Gastroesophageal sphincter (tissue), 3 donors: ENCODE results near the gene IL13RA2.

ENCODE experiments used
- CTCF ChIP-seq, 4 experiments: fragments of 200-600 bp in 2 of 4; fragments of 450-650 bp in 2 of 4; sonication (generic) in 1 of 4; IDR thresholded peaks; one replicate each; pipeline ENCODE4 v1.5.1; 2017 to 2019; ENCODE audit warnings: antibody characterized with exemption in 4 of 4, mild to moderate bottlenecking in 2 of 4, moderate library complexity in 2 of 4
- POLR2A ChIP-seq, 2 donors: fragments of 450-650 bp; IDR thresholded peaks; one replicate each; pipeline ENCODE4 v1.6.1; 2017; ENCODE audit warnings: antibody characterized with exemption in 2 of 2, mild to moderate bottlenecking in 2 of 2, moderate library complexity in 1 of 2

GRCh38 chrX:115018040-115018647 lies 728 bp upstream of the IL13RA2 start:
- TF ChIP-seq POLR2A (IDR thresholded peaks at IDR 0.05) (no peak), CTCF (IDR thresholded peaks at IDR 0.05) (peak in 1 of 4 experiments; percentile 26)
